Upper lobe of right lung (tissue), 1 donor: ENCODE data around the gene SRGAP2B. TPM values are rescaled to one million over a fixed set of nuclear protein-coding genes. Genes with fewer than 3 reads are reported as not detected.
"Not testable (repeated sequence)": the region's sequence is repeated elsewhere in the genome, so short reads cannot be mapped to it uniquely, and the experiment has no call there.

Experiments used
- ATAC-seq: fragments of 200-7000 bp; cut with Tn5 transposase; one replicate; pipeline ENCODE4 v1.9.1; 2020; ENCODE audit warnings: mild to moderate bottlenecking, moderate library complexity
- DNase-seq: peaks from one replicate; pipeline ENCODE4 v3.0.0-alpha.2; 2020
- H3K27ac ChIP-seq: fragments of 200-600 bp; one replicate; pipeline ENCODE4 v1.8.0; 2022
- H3K27me3 ChIP-seq: fragments of 200-600 bp; one replicate; pipeline ENCODE4 v1.8.0; 2022; ENCODE audit warnings: mild to moderate bottlenecking
- H3K36me3 ChIP-seq: fragments of 200-600 bp; one replicate; pipeline ENCODE4 v1.8.0; 2022
- H3K4me1 ChIP-seq: fragments of 200-600 bp; one replicate; pipeline ENCODE4 v1.8.0; 2022
- H3K4me3 ChIP-seq: fragments of 200-600 bp; one replicate; pipeline ENCODE4 v1.8.0; 2022; ENCODE audit warnings: mild to moderate bottlenecking
- H3K9me3 ChIP-seq: fragments of 200-600 bp; one replicate; pipeline ENCODE4 v1.8.0; 2022
- intact Hi-C: fragments of 100-400 bp; cut with DNase I; formaldehyde crosslinking; loops from one replicate; pipeline ENCODE4 v1.11.0; 2022
- total RNA-seq: library from RNA; stranded (reverse); fragmentation: NEBNext Ultra II Directional; extraction: Animal tissue kit (Norgen Biotek cat#: 25700); gene quantifications from one replicate; pipeline ENCODE4 v1.2.1, GENCODE V29; 2021
- donor health status: DM: no; HTN: yes; CAD: no; lungs with severe emphysema.

SRGAP2B gene
- total RNA-seq, 1 donor from 2014 or later = 35.1 TPM

DNA sequence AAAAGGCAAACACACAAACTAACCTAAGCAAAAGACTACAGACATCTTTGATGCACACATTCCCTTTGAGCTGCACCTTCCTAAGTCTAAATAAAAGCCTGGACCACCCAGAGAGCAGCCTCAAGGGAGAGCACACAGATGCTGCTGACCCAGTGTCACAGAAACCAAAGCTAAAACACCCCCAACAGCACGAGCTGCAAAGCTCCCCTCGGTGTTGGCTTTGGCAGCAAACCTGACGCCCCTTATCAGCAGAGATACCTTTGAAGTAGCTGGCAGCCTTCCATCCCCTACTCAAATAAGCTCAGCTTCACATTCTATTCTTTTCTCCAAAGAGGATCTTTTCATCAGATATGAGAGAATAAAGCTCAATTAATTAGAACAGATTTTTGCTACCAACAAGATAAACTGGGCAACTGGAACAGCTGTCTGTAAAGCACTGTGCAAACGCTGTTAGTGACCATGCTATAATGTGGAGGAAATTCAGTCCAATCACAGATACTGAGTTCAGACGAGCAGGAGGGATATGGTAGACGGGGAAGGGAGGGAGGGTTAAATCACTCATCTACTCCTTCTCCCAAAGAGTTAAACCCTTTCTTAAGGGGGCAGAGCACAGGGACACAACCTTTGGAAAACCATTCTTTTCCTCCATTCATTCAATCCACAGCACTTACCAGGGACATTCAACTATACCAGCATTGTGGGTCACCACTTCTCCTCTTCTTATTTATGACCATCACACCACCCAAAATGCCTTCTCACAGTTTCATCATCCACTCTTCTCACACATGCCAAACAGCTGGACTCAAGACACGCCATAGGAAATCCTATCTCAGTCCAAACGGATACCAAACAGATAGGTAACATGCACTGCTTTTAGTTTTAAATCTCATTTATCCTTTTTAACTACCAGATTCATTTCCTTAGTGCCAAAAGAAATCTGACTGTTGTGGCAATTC lies 148.3 kb downstream of the SRGAP2B start:
- ATAC-seq, H3K27me3 ChIP-seq, DNase-seq, H3K4me3 ChIP-seq, H3K36me3 ChIP-seq, H3K27ac ChIP-seq, H3K9me3 ChIP-seq, H3K4me1 ChIP-seq, intact Hi-C loops: not testable (repeated sequence)

DNA sequence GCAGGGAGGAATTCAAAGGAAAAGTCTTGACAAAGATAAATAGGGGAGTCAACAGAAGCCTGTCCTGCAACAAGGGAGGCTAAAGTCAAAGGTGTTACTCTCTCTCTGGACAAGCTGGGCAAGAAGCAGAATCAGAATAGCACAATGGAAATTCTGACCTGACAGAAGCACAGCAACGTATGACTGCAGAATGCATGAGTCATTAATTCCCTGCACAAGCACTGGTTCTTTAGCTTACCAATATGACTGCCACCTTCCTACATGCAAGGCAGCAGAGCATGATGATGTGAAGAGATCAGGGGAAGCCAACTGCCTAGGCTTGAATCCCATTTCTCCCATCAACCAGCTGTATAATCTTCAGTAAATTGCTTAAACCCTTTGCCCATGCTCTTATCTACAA lies 153.4 kb downstream of the SRGAP2B start:
- ATAC-seq, H3K9me3 ChIP-seq, H3K36me3 ChIP-seq, H3K27ac ChIP-seq, H3K4me1 ChIP-seq, H3K4me3 ChIP-seq, intact Hi-C loops, H3K27me3 ChIP-seq, DNase-seq: not testable (repeated sequence)

- H3K4me3 ChIP-seq, intact Hi-C loops, H3K9me3 ChIP-seq, H3K36me3 ChIP-seq, DNase-seq, H3K4me1 ChIP-seq, H3K27me3 ChIP-seq, H3K27ac ChIP-seq: not testable (repeated sequence)
- peak; percentile 43 for ATAC-seq
Observed at GRCh38 chr1:144940054-144940453, 155.1 kb downstream of the SRGAP2B start.

DNA sequence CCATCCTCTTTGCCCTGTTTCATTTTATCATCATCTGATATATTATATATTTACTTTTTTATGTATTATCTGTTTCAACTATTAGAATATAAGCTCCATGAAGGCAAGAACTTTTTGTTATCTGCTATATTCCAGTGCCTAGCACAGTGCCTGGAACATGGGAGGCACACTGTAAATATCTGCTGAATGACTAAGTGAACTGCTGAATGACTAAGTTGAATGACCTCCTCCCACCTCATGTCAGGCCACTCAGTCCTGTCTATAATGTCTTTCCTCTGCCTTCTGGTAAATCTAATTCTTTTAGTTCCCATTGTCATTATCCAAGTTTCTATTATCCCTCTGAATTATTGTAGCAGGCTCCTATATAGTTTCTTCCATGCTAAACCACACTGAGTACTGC lies 156.5 kb downstream of the SRGAP2B start:
- H3K4me1 ChIP-seq, ATAC-seq, H3K9me3 ChIP-seq, H3K27ac ChIP-seq, H3K36me3 ChIP-seq, intact Hi-C loops, H3K4me3 ChIP-seq, H3K27me3 ChIP-seq, DNase-seq: not testable (repeated sequence)

- H3K27ac ChIP-seq, DNase-seq, H3K36me3 ChIP-seq, H3K9me3 ChIP-seq, H3K4me1 ChIP-seq, H3K4me3 ChIP-seq, H3K27me3 ChIP-seq, intact Hi-C loops: not testable (repeated sequence)
- peak; percentile 61 for ATAC-seq
Observed at GRCh38 chr1:144936186-144936732, 158.9 kb downstream of the SRGAP2B start.

- DNase-seq, H3K4me1 ChIP-seq, ATAC-seq, H3K9me3 ChIP-seq, H3K27ac ChIP-seq, intact Hi-C loops, H3K36me3 ChIP-seq, H3K27me3 ChIP-seq, H3K4me3 ChIP-seq: not testable (repeated sequence)
Observed at GRCh38 chr1:144935310-144935709, 159.8 kb downstream of the SRGAP2B start.

DNA sequence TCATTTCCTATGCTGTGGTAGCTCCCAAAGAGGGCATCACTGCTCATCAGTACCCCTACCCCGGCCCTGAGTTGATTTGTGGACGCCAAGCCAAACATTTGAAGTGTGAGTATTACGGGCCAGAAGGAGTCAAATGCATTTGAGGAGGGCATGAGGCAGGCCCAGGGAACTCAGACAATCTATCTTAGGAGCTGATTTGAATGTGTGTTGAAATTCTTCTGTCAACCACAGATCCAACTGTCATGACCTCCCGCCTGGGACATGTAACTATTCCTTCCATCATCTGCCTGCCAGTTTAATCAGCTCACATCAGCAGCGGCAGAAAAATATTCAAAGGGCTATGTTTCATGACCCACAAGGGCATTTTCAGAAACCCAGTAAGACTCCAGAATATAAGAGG lies 162.1 kb downstream of the SRGAP2B start:
- H3K36me3 ChIP-seq, H3K4me1 ChIP-seq, ATAC-seq, intact Hi-C loops, H3K4me3 ChIP-seq, DNase-seq, H3K9me3 ChIP-seq, H3K27ac ChIP-seq, H3K27me3 ChIP-seq: not testable (repeated sequence)

GRCh38 chr1:144932153-144932552 lies 163.0 kb downstream of the SRGAP2B start:
- H3K9me3 ChIP-seq, ATAC-seq, intact Hi-C loops, H3K4me3 ChIP-seq, H3K4me1 ChIP-seq, H3K27ac ChIP-seq, H3K36me3 ChIP-seq, H3K27me3 ChIP-seq, DNase-seq: not testable (repeated sequence)

DNA sequence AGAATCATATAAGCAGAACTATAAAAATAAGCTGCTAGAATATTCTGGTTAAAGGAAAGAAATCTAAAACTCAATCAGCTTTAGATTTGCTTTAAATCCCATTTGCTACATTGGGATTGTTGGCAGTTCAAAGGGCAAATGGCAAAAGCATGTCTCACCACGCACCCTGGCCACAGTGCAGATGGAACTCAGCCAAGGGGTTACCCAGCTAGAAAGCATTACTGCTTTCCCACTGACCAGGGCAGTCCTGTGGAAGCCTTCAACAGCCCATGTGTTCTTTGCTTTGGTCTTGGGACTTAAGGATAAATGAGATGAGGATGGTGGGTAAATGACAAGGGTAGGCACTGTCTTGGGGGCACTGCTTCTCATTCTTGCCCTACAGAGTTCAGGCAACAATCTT lies 163.6 kb downstream of the SRGAP2B start:
- H3K27ac ChIP-seq, DNase-seq, H3K9me3 ChIP-seq, H3K4me1 ChIP-seq, H3K4me3 ChIP-seq, ATAC-seq, H3K36me3 ChIP-seq, H3K27me3 ChIP-seq, intact Hi-C loops: not testable (repeated sequence)

GRCh38 chr1:144930085-144930777 lies 164.9 kb downstream of the SRGAP2B start:
- H3K27ac ChIP-seq, intact Hi-C loops, H3K4me1 ChIP-seq, H3K9me3 ChIP-seq, H3K27me3 ChIP-seq, H3K36me3 ChIP-seq, DNase-seq, H3K4me3 ChIP-seq, ATAC-seq: not testable (repeated sequence)

DNA sequence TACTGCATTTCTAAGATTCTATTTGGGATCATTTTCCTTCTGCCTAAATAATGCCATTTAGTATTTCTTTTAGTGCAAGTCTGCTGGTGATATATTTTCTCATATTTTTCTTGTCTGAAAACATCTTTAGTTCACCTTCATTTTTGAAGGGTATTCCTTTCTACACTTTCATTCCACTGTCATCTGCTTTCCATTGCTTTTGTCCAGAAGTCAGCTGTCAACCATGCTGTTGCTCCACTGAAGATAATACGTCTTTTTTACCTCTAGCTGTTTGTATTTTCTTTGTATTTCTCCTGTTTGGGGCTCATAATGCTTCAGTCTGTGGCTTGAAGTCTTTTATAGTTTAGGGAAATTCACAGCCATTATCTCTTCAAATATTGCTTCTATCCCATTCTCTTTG lies 167.8 kb downstream of the SRGAP2B start:
- DNase-seq, H3K4me3 ChIP-seq, intact Hi-C loops, H3K27me3 ChIP-seq, H3K36me3 ChIP-seq, H3K9me3 ChIP-seq, H3K27ac ChIP-seq, H3K4me1 ChIP-seq, ATAC-seq: not testable (repeated sequence)

DNA sequence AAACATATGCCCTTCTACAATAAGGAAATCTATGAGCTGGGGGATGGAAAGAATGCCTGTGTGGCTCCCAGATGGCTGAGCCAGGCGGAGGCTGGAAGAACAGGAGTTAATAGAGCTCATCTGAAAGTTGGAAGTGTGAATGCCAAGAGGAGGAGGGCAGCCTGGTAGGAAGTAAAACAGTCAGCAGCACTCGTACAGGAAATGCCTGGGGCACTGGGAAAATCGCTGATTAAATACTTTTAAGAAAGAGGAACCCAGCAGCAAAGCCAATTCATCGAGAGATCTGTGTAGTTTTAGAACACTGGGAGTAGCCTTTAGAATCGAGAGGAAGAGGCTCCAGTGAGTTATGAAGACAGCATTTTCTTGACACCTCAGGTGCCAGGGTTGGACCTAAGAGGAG lies 171.5 kb downstream of the SRGAP2B start:
- H3K9me3 ChIP-seq, intact Hi-C loops, H3K4me1 ChIP-seq, DNase-seq, H3K4me3 ChIP-seq, H3K27me3 ChIP-seq, H3K36me3 ChIP-seq, H3K27ac ChIP-seq: not testable (repeated sequence)
- ATAC-seq = peak; percentile 81

DNA sequence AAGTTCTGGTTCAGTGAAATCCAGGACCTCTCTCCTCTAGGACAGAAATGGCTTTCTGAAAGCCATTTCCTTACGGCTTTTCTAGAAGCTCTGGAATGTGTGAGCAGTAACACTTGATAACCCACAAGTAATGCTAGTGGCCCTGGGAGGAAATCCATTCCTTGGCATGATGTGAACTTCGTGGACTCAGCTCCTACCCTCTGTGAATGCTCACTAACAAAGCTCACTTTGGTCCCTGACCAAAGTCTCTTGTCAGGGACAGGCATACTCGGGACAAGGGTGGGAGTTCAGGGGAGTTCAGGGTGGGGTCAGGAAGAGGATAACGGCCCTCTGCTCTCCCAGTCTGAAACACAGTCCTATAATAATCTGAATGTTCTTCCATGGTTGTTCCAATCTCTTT lies 172.3 kb downstream of the SRGAP2B start:
- H3K4me1 ChIP-seq, DNase-seq, intact Hi-C loops, H3K9me3 ChIP-seq, H3K27me3 ChIP-seq, H3K36me3 ChIP-seq, ATAC-seq, H3K4me3 ChIP-seq, H3K27ac ChIP-seq: not testable (repeated sequence)

GRCh38 chr1:144919106-144919505 lies 176.0 kb downstream of the SRGAP2B start:
- DNase-seq, ATAC-seq, H3K36me3 ChIP-seq, H3K4me3 ChIP-seq, intact Hi-C loops, H3K27me3 ChIP-seq, H3K27ac ChIP-seq, H3K4me1 ChIP-seq, H3K9me3 ChIP-seq: not testable (repeated sequence)
